Prostate gland (tissue), 2 donors: ENCODE data around the gene STK25.

Source experiments
- POLR2A ChIP-seq: fragments of 450-650 bp; IDR thresholded peaks from one replicate; pipeline ENCODE4 v1.6.1; 2016; ENCODE audit warnings: antibody characterized with exemption, mild to moderate bottlenecking
- POLR2AphosphoS5 ChIP-seq: sonication (generic); formaldehyde crosslinking; IDR thresholded peaks from one replicate; pipeline ENCODE4 v1.6.1; 2017; ENCODE audit warnings: antibody characterized with exemption
- TF ChIP-seq, protein P1 (sequence below), 4 experiments: fragments of 200-600 bp in 2 of 4; fragments of 450-650 bp in 2 of 4; sonication (generic) in 2 of 4; IDR thresholded peaks; 1 replicate in 3 of 4; 2 replicates in 1 of 4; pipeline ENCODE4 v1.5.1; 2016 to 2019; ENCODE audit warnings: antibody characterized with exemption in 4 of 4, mild to moderate bottlenecking in 2 of 4, moderate library complexity in 2 of 4

DNA sequence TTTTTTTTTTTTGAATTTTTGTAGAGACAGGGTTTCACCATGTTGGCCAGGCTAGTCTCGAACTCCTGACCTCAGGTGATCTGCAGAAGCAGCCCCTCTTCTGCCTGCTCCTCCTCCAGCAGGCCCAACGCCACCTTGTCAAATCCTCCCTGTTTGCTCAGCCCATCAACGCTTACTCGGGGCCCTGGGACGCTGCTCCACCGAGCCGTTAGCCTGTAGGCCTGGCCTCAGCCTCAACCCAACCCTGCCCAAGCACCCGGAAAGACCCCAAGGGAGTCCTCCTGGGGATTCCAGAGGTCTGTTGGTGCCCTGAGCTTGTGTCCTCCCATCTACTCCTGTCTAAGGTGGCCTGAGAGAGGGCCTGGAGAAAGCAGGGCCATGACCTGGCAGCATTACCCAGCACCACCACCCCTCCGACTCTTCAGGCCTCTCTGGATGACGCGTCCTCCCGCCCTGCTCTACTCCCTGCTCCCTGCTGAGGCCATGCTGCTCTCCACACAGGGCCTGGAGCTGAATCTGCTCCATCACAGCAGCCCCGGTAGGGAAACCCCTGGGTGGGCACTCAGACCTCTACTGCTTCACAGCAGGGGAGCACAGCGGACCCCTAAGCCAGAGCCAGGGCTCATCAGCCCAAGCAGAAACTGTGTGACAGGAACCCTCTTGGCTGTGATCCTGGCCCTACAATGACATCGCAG lies 3.2 kb downstream of the STK25 start:
- TF ChIP-seq, protein P1, sequence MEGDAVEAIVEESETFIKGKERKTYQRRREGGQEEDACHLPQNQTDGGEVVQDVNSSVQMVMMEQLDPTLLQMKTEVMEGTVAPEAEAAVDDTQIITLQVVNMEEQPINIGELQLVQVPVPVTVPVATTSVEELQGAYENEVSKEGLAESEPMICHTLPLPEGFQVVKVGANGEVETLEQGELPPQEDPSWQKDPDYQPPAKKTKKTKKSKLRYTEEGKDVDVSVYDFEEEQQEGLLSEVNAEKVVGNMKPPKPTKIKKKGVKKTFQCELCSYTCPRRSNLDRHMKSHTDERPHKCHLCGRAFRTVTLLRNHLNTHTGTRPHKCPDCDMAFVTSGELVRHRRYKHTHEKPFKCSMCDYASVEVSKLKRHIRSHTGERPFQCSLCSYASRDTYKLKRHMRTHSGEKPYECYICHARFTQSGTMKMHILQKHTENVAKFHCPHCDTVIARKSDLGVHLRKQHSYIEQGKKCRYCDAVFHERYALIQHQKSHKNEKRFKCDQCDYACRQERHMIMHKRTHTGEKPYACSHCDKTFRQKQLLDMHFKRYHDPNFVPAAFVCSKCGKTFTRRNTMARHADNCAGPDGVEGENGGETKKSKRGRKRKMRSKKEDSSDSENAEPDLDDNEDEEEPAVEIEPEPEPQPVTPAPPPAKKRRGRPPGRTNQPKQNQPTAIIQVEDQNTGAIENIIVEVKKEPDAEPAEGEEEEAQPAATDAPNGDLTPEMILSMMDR (IDR thresholded peaks at IDR 0.05): no peak
- no peak for TF ChIP-seq POLR2A
- TF ChIP-seq POLR2AphosphoS5: no peak
